Measurements from ENCODE around the gene TXNRD2. TPM values are rescaled to one million over a fixed set of nuclear protein-coding genes. Genes with fewer than 3 reads are reported as not detected.
A peak's percentile ranks its signal among the peaks of the same experiment; 100 is the strongest.

TXNRD2 gene
- total and polyA plus RNA-seq, 2 of the 4 experiments (the other 2 are of a cell fraction) = 15.6 to 25.7 TPM

DNA sequence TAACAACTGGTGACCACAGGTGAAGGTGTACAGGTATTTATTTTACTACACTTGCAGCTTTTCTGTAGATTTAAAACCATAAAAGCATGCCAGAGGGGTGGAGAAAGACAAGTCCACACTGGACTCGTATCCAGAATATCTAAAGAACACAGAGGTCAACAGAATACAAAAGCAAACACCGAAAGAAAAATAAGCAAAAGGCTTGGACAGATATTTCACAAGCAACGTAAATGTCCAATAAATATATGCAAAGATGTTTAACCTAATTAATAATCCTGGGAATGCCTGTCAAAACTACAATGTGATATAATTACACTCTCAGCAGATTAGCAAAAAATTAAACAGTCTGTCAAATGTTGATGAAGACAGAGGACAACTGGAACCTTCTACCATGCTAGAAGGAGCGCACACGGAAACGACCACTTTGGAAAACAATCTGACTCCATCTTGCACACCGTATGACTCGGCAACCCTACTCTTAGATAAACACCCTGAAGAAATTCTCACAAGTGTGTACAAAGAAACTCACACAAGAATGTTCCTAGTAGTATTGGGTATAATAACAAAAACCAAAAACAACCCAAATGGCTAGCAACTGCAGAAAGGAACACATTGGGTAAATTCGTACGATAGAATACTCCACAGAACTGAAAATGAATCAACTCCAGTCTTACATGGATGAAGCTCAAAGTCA lies 114.1 kb downstream of the TXNRD2 start:
- no CpG with 5 or more reads among the region's 10 CpGs for WGBS, 2 experiments (ENCODE audit: extremely low coverage in 2 of 2, insufficient read length in 1 of 2)
- Histone ChIP-seq H3K23ac (ENCODE audit: low read depth, low read length) (no peak overlapping the region), H3K36me3 (ENCODE audit: control insufficient read depth, insufficient read depth, low read length) (no peaks in the 10 kb centered on the region), H3K27ac (ENCODE audit: insufficient read depth, low read length) (no peak overlapping the region), H4K5ac (ENCODE audit: low read depth, low read length) (no peak overlapping the region), H3K18ac (ENCODE audit: low read depth, low read length) (no peak overlapping the region), H3K4me2 (ENCODE audit: low read depth, low read length) (peak overlapping the region; percentile 10; the same call in 1 of the 2 replicates), H3K4me3 (ENCODE audit: insufficient read depth, low read depth, low read length) (no peak overlapping the region), H2AFZ (replicated peaks; ENCODE audit: low read length, poor library complexity) (no peak overlapping the region), H2BK120ac (ENCODE audit: low read depth, low read length) (no peak overlapping the region), H2BK20ac (ENCODE audit: low read depth, low read length) (no peak overlapping the region), H3K9me1 (ENCODE audit: insufficient read depth, low read length) (0 out of 2 replicates have a peak, but pooled peaks cover 3% of the 10 kb centered on the region), H4K8ac (ENCODE audit: low read depth in 2 of 2, low read length in 2 of 2) (no peak overlapping the region), H3K79me1 (ENCODE audit: low read depth in 1 of 2, low read length in 2 of 2) (peaks cover 10 to 11% of the 10 kb centered on the region in 2 experiments; a peak in 3 of 4 replicates), H3K14ac (replicated peaks; ENCODE audit: low read depth, low read length) (no peak overlapping the region), H2BK5ac (ENCODE audit: low read depth, low read length, poor library complexity, severe bottlenecking) (no peak overlapping the region), H2BK15ac (ENCODE audit: low read depth, low read length) (no peak overlapping the region), H3K56ac (ENCODE audit: extremely low read depth, insufficient read depth, low read length) (no peak overlapping the region), H2AK9ac (replicated peaks; ENCODE audit: low read depth, low read length, poor library complexity) (no peak overlapping the region), H3K9me3 (ENCODE audit: control insufficient read depth, insufficient read depth, low read length) (no peaks in the 10 kb centered on the region), H3K4ac (ENCODE audit: low read depth, low read length) (no peak overlapping the region), H3K27me3 (ENCODE audit: control insufficient read depth, insufficient read depth, low read length) (no peaks in the 10 kb centered on the region), H2AK5ac (ENCODE audit: low read depth, low read length) (no peak overlapping the region), H4K91ac (ENCODE audit: insufficient read depth, low read depth, low read length) (no peak overlapping the region), H3K9ac (ENCODE audit: low read depth, low read length) (no peak overlapping the region), H3K4me1 (ENCODE audit: control insufficient read depth, insufficient read depth, low read length) (no peaks in the 10 kb centered on the region), H4K20me1 (ENCODE audit: insufficient read depth, low read length) (no peaks in the 10 kb centered on the region; the same call in 1 of the 2 replicates)
- no TSS peak for BruUV-seq (replicated peaks)
- ATAC-seq (ENCODE audit: low read depth) (peak; percentile 48), DNase-seq (peak; percentile 28)
- intact Hi-C loops (cut with micrococcal nuclease) (no loop called here), dilution Hi-C loops (cut with HindIII; ENCODE audit: low sequenced_read_pairs, unreplicated experiment) (no loop called here), in situ Hi-C loops (cut with MboI; ENCODE audit: low sequenced_read_pairs) (no loop called here)
- no peak for TF ChIP-seq POLR2A (IDR thresholded peaks at IDR 0.05; ENCODE audit: low read depth, low read length)
- CTCF ChIA-PET = no interaction called here
- POLR2A ChIA-PET (ENCODE audit: unreplicated experiment) = no interaction called here

Data from IMR-90 (cell line).